HG03460 (cell line): ENCODE results near the gene EPB41.

Source experiments
- ATAC-seq: cut with Tn5 transposase; IDR thresholded peaks from one replicate; pipeline ENCODE4 v1.9.1; 2021; ENCODE audit not compliant: unreplicated experiment

Gene EPB41

GRCh38 chr1:28890836-28891235 is 23.5 kb upstream of the EPB41 start:
- ATAC-seq = no peak

- no peak for ATAC-seq
Observed at GRCh38 chr1:28891256-28891655, 23.1 kb upstream of the EPB41 start.

- no peak for ATAC-seq
Observed at GRCh38 chr1:28893403-28894102, 20.8 kb upstream of the EPB41 start.

- ATAC-seq = no peak
Observed at GRCh38 chr1:28894785-28895184, 19.6 kb upstream of the EPB41 start.

- no peak for ATAC-seq
Observed at GRCh38 chr1:28895896-28896608, 18.3 kb upstream of the EPB41 start.

GRCh38 chr1:28896609-28896986 is 17.8 kb upstream of the EPB41 start:
- no peak for ATAC-seq

GRCh38 chr1:28897789-28898188 is 16.6 kb upstream of the EPB41 start:
- ATAC-seq = no peak

GRCh38 chr1:28898405-28898881 is 15.9 kb upstream of the EPB41 start:
- no peak for ATAC-seq

- no peak for ATAC-seq
Observed at GRCh38 chr1:28899267-28899666, 15.1 kb upstream of the EPB41 start.

- ATAC-seq = no peak
Observed at GRCh38 chr1:28900562-28900961, 13.8 kb upstream of the EPB41 start.

- ATAC-seq = no peak
Observed at GRCh38 chr1:28902738-28903137, 11.6 kb upstream of the EPB41 start.

- ATAC-seq = no peak
Observed at GRCh38 chr1:28905921-28906666, 8.3 kb upstream of the EPB41 start.

- no peak for ATAC-seq
Observed at GRCh38 chr1:28909198-28909597, 5.2 kb upstream of the EPB41 start.

- ATAC-seq = no peak
Observed at GRCh38 chr1:28910379-28911115, 3.8 kb upstream of the EPB41 start.

- ATAC-seq = no peak
Observed at GRCh38 chr1:28913786-28914227, 562 bp upstream of the EPB41 start.

GRCh38 chr1:28915031-28915895 is 894 bp downstream of the EPB41 start:
- no peak for ATAC-seq

GRCh38 chr1:28917757-28918118 is 3.4 kb downstream of the EPB41 start:
- ATAC-seq = no peak

GRCh38 chr1:28921286-28921869 is 7.0 kb downstream of the EPB41 start:
- no peak for ATAC-seq

GRCh38 chr1:28925350-28925891 is 11.1 kb downstream of the EPB41 start:
- no peak for ATAC-seq
